Muscle layer of duodenum (tissue), 2 donors: Measurements from ENCODE around the gene TMEM187.

Experiments used
- H3K27ac ChIP-seq: one replicate; pipeline ENCODE4 v1.7.0; 2013; ENCODE audit warnings: mild to moderate bottlenecking, low read length
- H3K27me3 ChIP-seq: one replicate; pipeline ENCODE4 v1.7.0; 2013; ENCODE audit warnings: low read depth, mild to moderate bottlenecking, control low read depth, low read length
- H3K36me3 ChIP-seq, 2 donors: one replicate each; pipeline ENCODE4 v1.7.0; 2013; ENCODE audit warnings: low read length in 2 of 2, control low read depth in 1 of 2, mild to moderate bottlenecking in 1 of 2; ENCODE audit not compliant: insufficient read depth in 2 of 2, control insufficient read depth in 1 of 2
- H3K4me1 ChIP-seq, 2 donors: one replicate each; pipeline ENCODE4 v1.7.0; 2013; ENCODE audit warnings: low read length in 2 of 2, mild to moderate bottlenecking in 2 of 2, control low read depth in 1 of 2, moderate library complexity in 1 of 2; ENCODE audit not compliant: insufficient read depth in 2 of 2, control insufficient read depth in 1 of 2
- H3K4me3 ChIP-seq, 2 donors: one replicate each; pipeline ENCODE4 v1.7.0; 2013; ENCODE audit warnings: low read length in 2 of 2, low read depth in 1 of 2, mild to moderate bottlenecking in 1 of 2
- H3K9me3 ChIP-seq, 2 donors: one replicate each; pipeline ENCODE4 v1.7.0; 2013; ENCODE audit warnings: low read length in 2 of 2, control low read depth in 1 of 2, mild to moderate bottlenecking in 1 of 2; ENCODE audit not compliant: control insufficient read depth in 1 of 2
- donor health status: healthy.

TMEM187 gene

GRCh38 chrX:153948847-153949805, 23.4 kb upstream of the TMEM187 start:
- H3K36me3 ChIP-seq = peaks cover 0 to 15% of the 10 kb centered on the region in 2 donors
- no peak overlapping the region for H3K27ac ChIP-seq
- H3K4me3 ChIP-seq = no peak overlapping the region
- H3K27me3 ChIP-seq = no peaks in the 10 kb centered on the region
- H3K9me3 ChIP-seq = no peaks in the 10 kb centered on the region
- H3K4me1 ChIP-seq = peaks cover 0 to 47% of the 10 kb centered on the region in 2 donors

- Histone ChIP-seq H3K9me3 (no peaks in the 10 kb centered on the region), H3K4me3 (no peak overlapping the region), H3K27ac (no peak overlapping the region), H3K4me1 (peaks cover 0 to 45% of the 10 kb centered on the region in 2 donors), H3K27me3 (no peaks in the 10 kb centered on the region), H3K36me3 (peaks cover 0 to 25% of the 10 kb centered on the region in 2 donors)
Observed at GRCh38 chrX:153950127-153950526, 22.4 kb upstream of the TMEM187 start.

- peaks cover 0 to 35% of the 10 kb centered on the region in 2 donors for H3K36me3 ChIP-seq
- H3K9me3 ChIP-seq = no peaks in the 10 kb centered on the region
- no peaks in the 10 kb centered on the region for H3K27me3 ChIP-seq
- peaks cover 0 to 42% of the 10 kb centered on the region in 2 donors for H3K4me1 ChIP-seq
- H3K4me3 ChIP-seq = no peak overlapping the region
- no peak overlapping the region for H3K27ac ChIP-seq
Observed at GRCh38 chrX:153951683-153952372, 20.7 kb upstream of the TMEM187 start.

GRCh38 chrX:153952373-153953026, 20.1 kb upstream of the TMEM187 start:
- Histone ChIP-seq H3K9me3 (no peaks in the 10 kb centered on the region), H3K27me3 (no peaks in the 10 kb centered on the region), H3K4me3 (no peak overlapping the region), H3K27ac (peak overlapping the region; percentile 73), H3K36me3 (peaks cover 0 to 42% of the 10 kb centered on the region in 2 donors), H3K4me1 (peaks cover 0 to 36% of the 10 kb centered on the region in 2 donors)

- peaks cover 5 to 50% of the 10 kb centered on the region in 2 donors for H3K36me3 ChIP-seq
- H3K27me3 ChIP-seq = no peaks in the 10 kb centered on the region
- peak overlapping the region in 1 of 2 donors; percentile 14 for H3K4me3 ChIP-seq
- H3K9me3 ChIP-seq = no peaks in the 10 kb centered on the region
- H3K4me1 ChIP-seq = peaks cover 0 to 27% of the 10 kb centered on the region in 2 donors
- H3K27ac ChIP-seq = peak overlapping the region; percentile 73
Observed at GRCh38 chrX:153953342-153953830, 19.2 kb upstream of the TMEM187 start.

- no peak overlapping the region for H3K27ac ChIP-seq
- peak overlapping the region in 1 of 2 donors; percentile 14 for H3K4me3 ChIP-seq
- no peaks in the 10 kb centered on the region for H3K9me3 ChIP-seq
- peaks cover 8 to 56% of the 10 kb centered on the region in 2 donors for H3K36me3 ChIP-seq
- H3K4me1 ChIP-seq = peaks cover 0 to 22% of the 10 kb centered on the region in 2 donors
- H3K27me3 ChIP-seq = no peaks in the 10 kb centered on the region
Observed at GRCh38 chrX:153953892-153954557, 18.5 kb upstream of the TMEM187 start.

GRCh38 chrX:153954558-153955227, 17.9 kb upstream of the TMEM187 start:
- no peak overlapping the region for H3K4me3 ChIP-seq
- peaks cover 10 to 60% of the 10 kb centered on the region in 2 donors for H3K36me3 ChIP-seq
- no peak overlapping the region for H3K27ac ChIP-seq
- peaks cover 0 to 18% of the 10 kb centered on the region in 2 donors for H3K4me1 ChIP-seq
- H3K27me3 ChIP-seq = no peaks in the 10 kb centered on the region
- H3K9me3 ChIP-seq = no peaks in the 10 kb centered on the region

- peaks cover 0 to 13% of the 10 kb centered on the region in 2 donors for H3K4me1 ChIP-seq
- no peaks in the 10 kb centered on the region for H3K27me3 ChIP-seq
- no peak overlapping the region for H3K27ac ChIP-seq
- H3K9me3 ChIP-seq = no peaks in the 10 kb centered on the region
- no peak overlapping the region for H3K4me3 ChIP-seq
- H3K36me3 ChIP-seq = peaks cover 10 to 60% of the 10 kb centered on the region in 2 donors
Observed at GRCh38 chrX:153955228-153955732, 17.3 kb upstream of the TMEM187 start.

GRCh38 chrX:153956044-153956907, 16.3 kb upstream of the TMEM187 start:
- H3K27me3 ChIP-seq = no peaks in the 10 kb centered on the region
- H3K4me3 ChIP-seq = no peak overlapping the region
- H3K36me3 ChIP-seq = peaks cover 10 to 67% of the 10 kb centered on the region in 2 donors
- peaks cover 0 to 12% of the 10 kb centered on the region in 2 donors for H3K4me1 ChIP-seq
- no peaks in the 10 kb centered on the region for H3K9me3 ChIP-seq
- H3K27ac ChIP-seq = no peak overlapping the region
